Measurements from ENCODE around the gene LRRC43.

GRCh38 chr12:122189626-122190475 lies 6.9 kb downstream of the LRRC43 start:
- no peak for TF ChIP-seq CTCF (IDR thresholded peaks at IDR 0.05)
- TF ChIP-seq EP300 (IDR thresholded peaks at IDR 0.05; ENCODE audit: low read depth): no peak
